ENCODE measurements around the gene OXCT1. TPM values are rescaled to one million over a fixed set of nuclear protein-coding genes. Genes with fewer than 3 reads are reported as not detected.

Gene OXCT1
- total RNA-seq, 1 donor, result 39.4 TPM

GRCh38 chr5:41903892-41904799 lies 33.9 kb upstream of the OXCT1 start, which contains the start of gene RIMOC1:
TSS of gene RIMOC1 (plus strand) at chr5:41904344. CDS start at chr5:41904368, 24 bp downstream.
- Histone ChIP-seq H3K79me2 (ENCODE audit: insufficient read depth, low read length) (peaks cover 34% of the 10 kb centered on the region), H4K20me1 (ENCODE audit: insufficient read depth, low read length) (no peaks in the 10 kb centered on the region), H3K27ac (ENCODE audit: low read depth, low read length) (peak within 1 kb of the TSS; percentile 91), H3K9me3 (ENCODE audit: low read depth, low read length) (no peaks in the 10 kb centered on the region), H3K4me1 (ENCODE audit: insufficient read depth, low read length) (peaks cover 28% of the 10 kb centered on the region), H2AFZ (ENCODE audit: low read length) (peak within 1 kb of the TSS; percentile 97), H3K4me3 (ENCODE audit: insufficient read depth, low read length) (peak within 1 kb of the TSS; percentile 85), H3K36me3 (ENCODE audit: insufficient read depth, low read length) (peaks cover 4% of the 10 kb centered on the region), H3K27me3 (ENCODE audit: insufficient read depth, low read length) (no peaks in the 10 kb centered on the region), H3K4me2 (ENCODE audit: insufficient read depth, low read length) (peak within 1 kb of the TSS; percentile 94)
- DNase-seq (ENCODE audit: insufficient read length, low spot score, missing footprints), result peak; percentile 95
- TF ChIP-seq CTCF (IDR thresholded peaks at IDR 0.05; ENCODE audit: extremely low read depth, low read depth, low read length), result no peak

GRCh38 chr5:41903382-41903891 lies 33.2 kb upstream of the OXCT1 start:
- Histone ChIP-seq H3K79me2 (ENCODE audit: insufficient read depth, low read length) (peaks cover 31% of the 10 kb centered on the region), H3K27ac (ENCODE audit: low read depth, low read length) (peak overlapping the region; percentile 66), H3K36me3 (ENCODE audit: insufficient read depth, low read length) (peaks cover 4% of the 10 kb centered on the region), H3K4me1 (ENCODE audit: insufficient read depth, low read length) (peaks cover 22% of the 10 kb centered on the region), H2AFZ (ENCODE audit: low read length) (peak overlapping the region; percentile 97), H3K27me3 (ENCODE audit: insufficient read depth, low read length) (no peaks in the 10 kb centered on the region), H3K4me2 (ENCODE audit: insufficient read depth, low read length) (peak overlapping the region; percentile 94), H3K9me3 (ENCODE audit: low read depth, low read length) (no peaks in the 10 kb centered on the region), H3K4me3 (ENCODE audit: insufficient read depth, low read length) (peak overlapping the region; percentile 85), H4K20me1 (ENCODE audit: insufficient read depth, low read length) (no peaks in the 10 kb centered on the region)
- no peak for DNase-seq (ENCODE audit: insufficient read length, low spot score, missing footprints)
- TF ChIP-seq CTCF (IDR thresholded peaks at IDR 0.05; ENCODE audit: extremely low read depth, low read depth, low read length), result no peak

GRCh38 chr5:41896230-41896629 lies 26.0 kb upstream of the OXCT1 start:
- Histone ChIP-seq H2AFZ (ENCODE audit: low read length) (no peak overlapping the region), H3K9me3 (ENCODE audit: low read depth, low read length) (no peaks in the 10 kb centered on the region), H4K20me1 (ENCODE audit: insufficient read depth, low read length) (no peaks in the 10 kb centered on the region), H3K27me3 (ENCODE audit: insufficient read depth, low read length) (no peaks in the 10 kb centered on the region), H3K4me3 (ENCODE audit: insufficient read depth, low read length) (no peak overlapping the region), H3K4me1 (ENCODE audit: insufficient read depth, low read length) (no peaks in the 10 kb centered on the region), H3K36me3 (ENCODE audit: insufficient read depth, low read length) (no peaks in the 10 kb centered on the region), H3K4me2 (ENCODE audit: insufficient read depth, low read length) (no peak overlapping the region), H3K27ac (ENCODE audit: low read depth, low read length) (no peak overlapping the region), H3K79me2 (ENCODE audit: insufficient read depth, low read length) (no peaks in the 10 kb centered on the region)
- no peak for DNase-seq (ENCODE audit: insufficient read length, low spot score, missing footprints)
- TF ChIP-seq CTCF (IDR thresholded peaks at IDR 0.05; ENCODE audit: extremely low read depth, low read depth, low read length), result no peak

All from osteoblast (primary cell).